CD4-positive, alpha-beta T cell (primary cell): Measurements from ENCODE around the gene CASQ2. TPM values are rescaled to one million over a fixed set of nuclear protein-coding genes. Genes with fewer than 3 reads are reported as not detected.

Experiments
- ATAC-seq: fragments of 200-7000 bp; cut with Tn5 transposase; one replicate; pipeline ENCODE4 v1.10.0; 2022; ENCODE audit warnings: mild to moderate bottlenecking; ENCODE audit not compliant: poor library complexity
- CTCF ChIA-PET: fragments of 350-600 bp; sonication (Branson Sonifier 250); formaldehyde crosslinking; loops from one replicate; lab custom pipeline; 2021; ENCODE audit warnings: antibody characterized with exemption, inconsistent platforms; lab: Charles Lee
- POLR2A ChIA-PET: fragments of 350-600 bp; sonication (Branson Sonifier 250); formaldehyde crosslinking; loops from one replicate; lab custom pipeline; 2021; ENCODE audit warnings: antibody characterized with exemption, inconsistent platforms; lab: Charles Lee
- DNase-seq, 14 experiments: peaks; one replicate each; pipeline ENCODE4 v3.0.0-alpha.2; 2013 to 2020; ENCODE audit warnings: mixed read lengths in 2 of 14
- H3K27ac ChIP-seq, 2 donors: one replicate each; pipeline versions ENCODE4 v1.5.1 to v1.7.0; 2013; ENCODE audit warnings: low read length in 2 of 2, low read depth in 1 of 2, mild to moderate bottlenecking in 1 of 2
- H3K27me3 ChIP-seq, 2 experiments: 1 replicate in 1 of 2; 2 replicates in 1 of 2; pipeline versions ENCODE4 v1.6.1 to v1.7.0; 2013; ENCODE audit warnings: low read length in 2 of 2, control low read depth in 1 of 2, mild to moderate bottlenecking in 1 of 2, moderate library complexity in 1 of 2; ENCODE audit not compliant: insufficient read depth in 2 of 2, control insufficient read depth in 1 of 2
- H3K36me3 ChIP-seq: one replicate; pipeline ENCODE4 v1.6.1; 2013; ENCODE audit warnings: low read length, control low read depth; ENCODE audit not compliant: insufficient read depth
- H3K4me1 ChIP-seq: one replicate; pipeline ENCODE4 v1.6.1; 2013; ENCODE audit warnings: low read length, control low read depth; ENCODE audit not compliant: insufficient read depth
- H3K4me3 ChIP-seq: one replicate; pipeline ENCODE4 v1.5.1; 2013; ENCODE audit warnings: mild to moderate bottlenecking, low read length, moderate library complexity
- H3K9me3 ChIP-seq, 2 experiments: 1 replicate in 1 of 2; 2 replicates in 1 of 2; pipeline versions ENCODE4 v1.6.1 to v1.7.0; 2013; ENCODE audit warnings: low read length in 2 of 2, mild to moderate bottlenecking in 2 of 2, control low read depth in 1 of 2, moderate library complexity in 1 of 2; ENCODE audit not compliant: control insufficient read depth in 1 of 2, insufficient read depth in 1 of 2
- H3K27ac Mint-ChIP-seq: one replicate; pipeline ENCODE4 v1.8.0; 2020; ENCODE audit warnings: mixed read lengths
- H3K27me3 Mint-ChIP-seq: one replicate; pipeline ENCODE4 v1.8.0; 2021; ENCODE audit warnings: mixed read lengths
- H3K36me3 Mint-ChIP-seq: one replicate; pipeline ENCODE4 v1.8.0; 2021; ENCODE audit warnings: low read depth, mixed read lengths
- H3K4me1 Mint-ChIP-seq: one replicate; pipeline ENCODE4 v1.8.0; 2021; ENCODE audit warnings: low read depth, mixed read lengths
- H3K4me3 Mint-ChIP-seq: one replicate; pipeline ENCODE4 v1.8.0; 2020; ENCODE audit warnings: mild to moderate bottlenecking, mixed read lengths
- H3K9me3 Mint-ChIP-seq: one replicate; pipeline ENCODE4 v1.8.0; 2020; ENCODE audit warnings: mixed read lengths
- CTCF ChIP-seq: fragments of 200-600 bp; IDR thresholded peaks from one replicate; pipeline ENCODE4 v1.8.0; 2022; ENCODE audit warnings: antibody characterized with exemption, mild to moderate bottlenecking
- intact Hi-C, 2 experiments: fragments of 100-400 bp; cut with DNase I in 1 of 2; cut with micrococcal nuclease in 1 of 2; formaldehyde crosslinking; loops; one replicate each; pipeline versions ENCODE4 v1.15.1 to v1.9.0; 2023 to 2025; cut with DNase I, micrococcal nuclease
- total RNA-seq, 174 experiments: library from RNA in 2 of 174; stranded (reverse) in 2 of 174; gene quantifications; one replicate each; pipeline ENCODE4 v1.2.3 and lab custom pipeline; 2021 to 2026

Gene CASQ2
- total RNA-seq, 2 experiments from 2014 or later, result not detected

- no peak for TF ChIP-seq CTCF
- ChIA-PET POLR2A (no interaction called here), CTCF (no interaction called here)
- H3K36me3 ChIP-seq, result peaks cover 4% of the 10 kb centered on the region
- DNase-seq (no peak), ATAC-seq (no peak)
- H3K27ac Mint-ChIP-seq, result no peak overlapping the region
- H3K27ac ChIP-seq, result no peak overlapping the region
- no peaks in the 10 kb centered on the region for H3K4me1 ChIP-seq
- H3K4me3 ChIP-seq, result no peak overlapping the region
- H3K9me3 Mint-ChIP-seq, result no peaks in the 10 kb centered on the region
- H3K36me3 Mint-ChIP-seq, result peaks cover 3% of the 10 kb centered on the region
- no peaks in the 10 kb centered on the region for H3K4me1 Mint-ChIP-seq
- H3K27me3 Mint-ChIP-seq, result no peaks in the 10 kb centered on the region
- H3K27me3 ChIP-seq, result no peaks in the 10 kb centered on the region
- intact Hi-C loops, result no loop called here
- H3K4me3 Mint-ChIP-seq, result no peak overlapping the region
- H3K9me3 ChIP-seq, result no peaks in the 10 kb centered on the region
Observed at GRCh38 chr1:115666702-115667101, 101.8 kb downstream of the CASQ2 start.

- Histone ChIP-seq H3K36me3 (peaks cover 4% of the 10 kb centered on the region), H3K4me1 (no peaks in the 10 kb centered on the region), H3K4me3 (no peak overlapping the region), H3K27me3 (no peaks in the 10 kb centered on the region), H3K27ac (no peak overlapping the region), H3K9me3 (no peaks in the 10 kb centered on the region)
- H3K27me3 Mint-ChIP-seq, result no peaks in the 10 kb centered on the region
- intact Hi-C loops, result no loop called here
- H3K27ac Mint-ChIP-seq, result no peak overlapping the region
- no peak for TF ChIP-seq CTCF
- no peaks in the 10 kb centered on the region for H3K4me1 Mint-ChIP-seq
- DNase-seq (no peak), ATAC-seq (no peak)
- H3K9me3 Mint-ChIP-seq, result no peaks in the 10 kb centered on the region
- no peak overlapping the region for H3K4me3 Mint-ChIP-seq
- POLR2A ChIA-PET, result no interaction called here
- CTCF ChIA-PET, result no interaction called here
- H3K36me3 Mint-ChIP-seq, result peaks cover 3% of the 10 kb centered on the region
Observed at GRCh38 chr1:115666206-115666605, 102.3 kb downstream of the CASQ2 start.

GRCh38 chr1:115665319-115666096 lies 103.0 kb downstream of the CASQ2 start:
- no peak for TF ChIP-seq CTCF
- Histone ChIP-seq H3K4me3 (no peak overlapping the region), H3K27ac (no peak overlapping the region), H3K27me3 (no peaks in the 10 kb centered on the region), H3K9me3 (no peaks in the 10 kb centered on the region), H3K36me3 (peaks cover 4% of the 10 kb centered on the region), H3K4me1 (no peaks in the 10 kb centered on the region)
- intact Hi-C loops, result no loop called here
- Mint-ChIP-seq H3K27me3 (no peaks in the 10 kb centered on the region), H3K4me1 (no peaks in the 10 kb centered on the region), H3K4me3 (no peak overlapping the region), H3K27ac (no peak overlapping the region), H3K9me3 (no peaks in the 10 kb centered on the region), H3K36me3 (peaks cover 3% of the 10 kb centered on the region)
- no peak for DNase-seq
- no peak for ATAC-seq
- CTCF ChIA-PET, result no interaction called here
- POLR2A ChIA-PET, result no interaction called here
